Skeletal muscle tissue (tissue), 4 donors: ENCODE results near the gene FBXW8. TPM values are rescaled to one million over a fixed set of nuclear protein-coding genes. Genes with fewer than 3 reads are reported as not detected.

Source experiments
- H3K27ac ChIP-seq: one replicate; pipeline ENCODE4 v1.7.0; 2013; ENCODE audit warnings: mild to moderate bottlenecking, low read depth, low read length, inconsistent platforms
- H3K27me3 ChIP-seq, 3 donors: one replicate each; pipeline ENCODE4 v1.7.0; 2013; ENCODE audit warnings: low read length in 3 of 3; ENCODE audit not compliant: control insufficient read depth in 3 of 3, insufficient read depth in 3 of 3
- H3K36me3 ChIP-seq, 3 donors: one replicate each; pipeline ENCODE4 v1.7.0; 2013; ENCODE audit warnings: low read length in 3 of 3; ENCODE audit not compliant: control insufficient read depth in 3 of 3, insufficient read depth in 3 of 3
- H3K4me1 ChIP-seq, 3 donors: one replicate each; pipeline ENCODE4 v1.7.0; 2013; ENCODE audit warnings: low read length in 3 of 3, mild to moderate bottlenecking in 3 of 3; ENCODE audit not compliant: control insufficient read depth in 3 of 3, insufficient read depth in 3 of 3
- H3K4me3 ChIP-seq, 3 donors: one replicate each; pipeline ENCODE4 v1.7.0; 2013; ENCODE audit warnings: low read length in 3 of 3
- H3K9ac ChIP-seq, 3 donors: one replicate each; pipeline ENCODE4 v1.7.0; 2013; ENCODE audit warnings: low read length in 3 of 3, mild to moderate bottlenecking in 3 of 3, moderate library complexity in 2 of 3, low read depth in 1 of 3
- H3K9me3 ChIP-seq, 3 donors: one replicate each; pipeline ENCODE4 v1.7.0; 2013; ENCODE audit warnings: low read length in 3 of 3; ENCODE audit not compliant: control insufficient read depth in 3 of 3
- total RNA-seq: library from RNA; depleted of rRNA; stranded (reverse); fragments of >200 nt; gene quantifications from one replicate; pipeline ENCODE4 v1.2.3, GENCODE V29; 2014
- donor health status: Osteomylitis.

FBXW8 gene
- total RNA-seq, 1 donor from 2014 or later: 8.9 TPM

DNA sequence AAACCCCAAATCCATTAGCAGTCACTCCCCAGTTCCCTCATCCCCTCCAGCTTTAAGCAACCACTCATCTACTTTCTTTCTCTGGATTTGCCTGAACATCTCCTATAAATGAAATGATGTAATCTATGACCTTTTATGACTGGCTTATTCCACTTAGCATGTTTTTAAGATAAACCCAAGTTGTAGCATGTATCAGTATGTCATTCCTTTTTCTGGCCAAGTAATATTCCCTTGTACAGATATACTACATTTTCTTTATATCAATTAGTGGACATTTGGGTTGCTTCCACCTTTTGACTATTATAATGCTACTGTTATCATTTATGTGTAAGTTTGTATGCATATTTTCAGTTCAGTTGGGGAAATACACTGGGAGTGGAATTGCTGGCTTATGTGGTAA is 105.1 kb downstream of the FBXW8 start:
- no peak overlapping the region for H3K9ac ChIP-seq
- no peak overlapping the region for H3K4me3 ChIP-seq
- no peaks in the 10 kb centered on the region for H3K27me3 ChIP-seq
- H3K4me1 ChIP-seq: no peaks in the 10 kb centered on the region
- H3K27ac ChIP-seq: no peak overlapping the region
- H3K36me3 ChIP-seq: peaks cover 11 to 16% (median 16%) of the 10 kb centered on the region in 3 donors
- peaks cover 0 to 3% (median 2%) of the 10 kb centered on the region in 3 donors for H3K9me3 ChIP-seq

DNA sequence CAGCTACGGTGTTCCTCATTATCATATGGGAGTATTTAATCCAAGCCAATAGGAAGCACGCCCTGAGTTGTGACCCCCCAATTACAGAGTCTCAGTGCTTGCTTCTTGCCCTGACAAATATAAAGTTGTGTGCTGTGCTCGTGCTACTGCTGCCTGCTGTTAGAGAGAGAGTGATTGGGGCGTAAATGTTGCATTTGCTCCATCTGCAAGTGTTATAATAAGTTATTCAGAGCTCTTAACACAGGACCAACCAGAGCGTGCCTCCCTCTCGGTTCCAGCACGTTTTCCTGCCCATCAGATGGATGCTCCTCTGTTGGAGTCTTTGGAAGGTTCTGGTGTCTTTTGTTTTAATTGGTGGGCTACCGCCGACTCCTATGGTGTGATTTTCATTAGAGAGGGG is 107.1 kb downstream of the FBXW8 start:
- Histone ChIP-seq H3K27ac (no peak overlapping the region), H3K9me3 (peaks cover 0 to 3% (median 2%) of the 10 kb centered on the region in 3 donors), H3K36me3 (peaks cover 9 to 18% (median 14%) of the 10 kb centered on the region in 3 donors), H3K27me3 (no peaks in the 10 kb centered on the region), H3K9ac (no peak overlapping the region), H3K4me1 (no peaks in the 10 kb centered on the region), H3K4me3 (no peak overlapping the region)

DNA sequence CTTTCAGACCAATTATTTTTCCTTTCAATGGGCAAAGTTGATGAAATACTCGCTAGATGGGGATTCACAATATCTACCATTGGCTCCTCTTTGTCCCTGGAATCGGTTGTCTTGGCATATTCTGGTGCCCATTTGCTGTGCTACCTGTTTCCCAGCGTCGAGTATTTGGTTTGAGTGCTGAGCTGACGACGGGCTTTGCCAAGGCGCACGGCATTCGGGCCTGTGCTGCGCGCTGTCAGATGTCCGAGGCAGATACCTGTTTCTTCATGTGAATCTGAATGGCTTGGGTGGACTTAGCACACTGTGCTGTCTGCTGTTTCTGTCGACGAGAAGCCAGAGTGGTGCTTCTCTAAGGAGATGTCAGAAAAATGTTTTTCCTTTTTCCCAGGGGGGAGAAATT is 107.5 kb downstream of the FBXW8 start:
- Histone ChIP-seq H3K27ac (no peak overlapping the region), H3K4me3 (no peak overlapping the region), H3K27me3 (no peaks in the 10 kb centered on the region), H3K9me3 (peaks cover 0 to 3% (median 2%) of the 10 kb centered on the region in 3 donors), H3K4me1 (no peaks in the 10 kb centered on the region), H3K9ac (no peak overlapping the region), H3K36me3 (peaks cover 9 to 18% (median 14%) of the 10 kb centered on the region in 3 donors)

DNA sequence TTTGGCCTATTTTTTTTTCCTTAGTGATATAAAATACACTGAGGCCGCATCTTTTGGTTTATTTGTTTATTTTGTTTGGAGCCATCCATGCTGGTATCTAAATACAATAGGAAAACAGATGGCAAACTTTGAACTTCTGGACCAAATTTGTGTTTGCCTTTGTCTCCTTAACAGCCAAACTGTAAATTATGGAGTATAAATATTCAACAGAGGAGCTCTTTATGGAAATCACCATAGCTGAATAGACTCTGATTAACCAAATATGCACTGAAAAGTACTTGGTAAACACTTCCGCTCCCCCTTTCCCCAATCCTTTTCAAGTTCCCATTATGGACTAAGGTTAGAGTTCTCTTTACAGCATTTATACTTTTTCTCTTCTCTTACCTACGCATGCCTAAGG is 107.9 kb downstream of the FBXW8 start:
- Histone ChIP-seq H3K4me3 (no peak overlapping the region), H3K4me1 (no peaks in the 10 kb centered on the region), H3K27me3 (no peaks in the 10 kb centered on the region), H3K9ac (no peak overlapping the region), H3K9me3 (peaks cover 0 to 3% (median 2%) of the 10 kb centered on the region in 3 donors), H3K36me3 (peaks cover 11 to 18% (median 14%) of the 10 kb centered on the region in 3 donors), H3K27ac (no peak overlapping the region)

DNA sequence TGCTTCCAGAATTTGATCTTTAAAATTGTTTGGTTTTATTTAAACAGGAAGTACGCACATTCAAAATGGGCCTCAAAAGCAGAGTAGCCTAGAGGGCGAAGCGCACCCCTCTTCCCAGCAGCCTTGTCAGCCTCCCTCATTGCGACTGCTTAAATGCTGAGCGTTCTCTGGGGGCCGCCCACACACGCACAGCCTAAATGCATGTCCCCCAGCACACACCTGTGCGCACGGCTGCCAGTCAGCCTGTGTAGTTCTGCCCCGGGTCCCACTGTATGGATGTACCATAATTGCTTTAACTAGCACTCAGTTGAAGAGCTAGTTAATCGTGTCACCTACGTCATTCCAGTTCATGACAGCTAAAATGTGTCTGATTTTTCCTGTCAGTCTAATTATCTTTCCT is 109.1 kb downstream of the FBXW8 start:
- no peak overlapping the region for H3K27ac ChIP-seq
- H3K36me3 ChIP-seq: peaks cover 15 to 24% (median 20%) of the 10 kb centered on the region in 3 donors

DNA sequence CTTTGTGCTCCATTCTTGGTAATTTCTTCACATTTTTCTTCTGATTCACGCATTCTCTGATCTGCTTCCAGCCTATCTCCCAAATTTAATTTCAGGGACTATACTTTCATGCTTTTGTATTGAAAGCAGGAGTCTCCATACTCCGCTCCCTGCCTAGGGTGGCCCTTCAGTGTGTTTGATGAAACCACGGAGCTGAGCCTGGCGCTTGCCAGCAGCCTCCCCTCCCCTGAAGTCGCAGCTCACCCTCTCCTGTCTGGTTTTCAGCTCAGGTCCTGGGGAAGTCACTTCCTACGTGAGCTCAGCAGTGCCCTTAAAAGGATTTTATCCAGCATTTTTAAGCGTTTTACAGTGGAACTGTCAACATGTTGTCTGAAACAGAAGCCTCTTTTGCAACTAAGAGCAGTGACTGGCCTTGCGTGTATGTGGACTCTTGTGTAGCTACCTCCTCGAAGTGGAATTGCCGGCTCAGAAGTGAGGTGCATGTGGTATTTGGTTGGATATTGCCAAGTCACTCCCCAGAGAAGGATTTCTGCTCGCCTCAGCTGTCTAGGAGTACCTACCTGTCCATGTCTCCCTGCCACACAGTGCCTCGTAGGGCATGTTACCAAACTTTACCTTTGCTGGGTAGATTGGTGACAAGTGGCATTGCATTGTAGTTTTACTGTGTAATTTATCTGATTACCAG is 109.9 kb downstream of the FBXW8 start:
- no peaks in the 10 kb centered on the region for H3K9me3 ChIP-seq
- H3K4me3 ChIP-seq: no peak overlapping the region
- no peak overlapping the region for H3K27ac ChIP-seq
- no peak overlapping the region for H3K9ac ChIP-seq
- no peaks in the 10 kb centered on the region for H3K27me3 ChIP-seq
- peaks cover under 1 to 4% (median 1%) of the 10 kb centered on the region in 3 donors for H3K4me1 ChIP-seq
- H3K36me3 ChIP-seq: peaks cover 16 to 21% (median 19%) of the 10 kb centered on the region in 3 donors

More for the DNA sequence above, 109.1 kb downstream of the FBXW8 start:
- Histone ChIP-seq H3K4me1 (no peaks in the 10 kb centered on the region), H3K9ac (no peak overlapping the region), H3K9me3 (peaks cover 0 to 3% (median 2%) of the 10 kb centered on the region in 3 donors), H3K4me3 (no peak overlapping the region), H3K27me3 (no peaks in the 10 kb centered on the region)

DNA sequence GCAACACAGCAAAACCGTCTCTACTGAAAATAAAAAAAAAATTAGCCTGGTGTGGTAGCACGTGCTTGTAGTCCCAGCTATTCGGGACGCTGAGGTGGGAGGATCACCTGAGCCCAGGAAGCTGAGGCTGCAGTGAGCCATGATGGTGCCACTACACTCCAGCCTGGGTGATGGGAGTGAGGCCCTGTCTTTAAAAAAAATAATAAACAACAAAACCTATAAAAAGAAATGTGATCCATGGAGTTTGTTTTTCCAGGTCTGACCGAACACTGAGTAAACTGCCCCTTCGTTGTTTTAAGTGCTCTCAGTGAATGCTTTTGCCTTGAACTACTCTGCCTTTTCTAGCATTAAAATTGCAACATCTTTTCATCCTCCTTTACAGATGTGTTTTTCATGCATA is 111.7 kb downstream of the FBXW8 start:
- no peaks in the 10 kb centered on the region for H3K9me3 ChIP-seq
- H3K36me3 ChIP-seq: peaks cover 26 to 32% (median 29%) of the 10 kb centered on the region in 3 donors
- H3K9ac ChIP-seq: no peak overlapping the region

DNA sequence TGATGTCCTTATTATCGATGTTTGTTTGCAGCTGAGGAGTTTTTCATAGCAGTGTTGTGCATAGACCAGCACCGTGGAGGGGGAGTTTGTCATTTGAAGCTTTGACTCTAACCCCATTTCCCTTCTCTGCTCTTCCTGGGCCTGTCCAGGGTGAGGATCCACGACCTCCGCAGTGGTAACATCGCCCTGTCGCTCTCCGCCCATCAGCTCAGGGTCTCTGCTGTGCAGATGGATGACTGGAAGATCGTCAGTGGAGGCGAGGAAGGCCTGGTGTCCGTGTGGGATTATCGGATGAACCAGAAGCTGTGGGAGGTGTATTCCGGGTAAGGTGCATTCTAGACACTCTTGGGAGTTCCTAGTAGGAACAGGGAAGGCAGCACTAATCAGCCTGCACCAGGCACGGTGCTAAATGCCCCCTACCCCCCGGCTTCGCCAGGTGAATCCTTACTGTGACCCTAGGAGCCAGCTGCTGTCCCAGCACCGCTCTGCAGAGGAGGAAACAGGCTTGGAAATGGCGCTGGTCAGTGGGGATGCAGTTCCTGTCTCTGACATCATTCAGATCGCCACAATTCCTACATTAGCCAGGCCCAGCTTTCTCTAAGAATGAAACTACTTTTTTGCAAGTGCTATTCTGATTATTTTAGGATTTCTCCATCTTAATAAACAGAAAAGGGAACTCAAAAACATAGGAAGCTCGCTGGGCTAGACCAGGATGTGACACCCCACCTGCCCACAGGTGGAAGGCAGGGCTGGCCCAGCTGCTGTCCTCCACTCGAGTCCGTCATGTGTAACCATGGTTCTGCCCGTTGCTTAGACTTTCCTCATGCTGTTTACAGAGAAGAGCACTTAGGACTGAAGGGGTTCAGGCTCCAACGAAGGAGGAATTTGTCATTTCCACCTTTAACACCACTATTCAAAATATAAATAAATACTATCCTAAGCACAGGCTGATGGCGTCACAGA is 113.5 kb downstream of the FBXW8 start:
- H3K27ac ChIP-seq: no peak overlapping the region
- H3K36me3 ChIP-seq: peaks cover 40 to 48% (median 43%) of the 10 kb centered on the region in 3 donors

More for the DNA sequence above, 111.7 kb downstream of the FBXW8 start:
- H3K4me1 ChIP-seq: peaks cover 4 to 8% (median 5%) of the 10 kb centered on the region in 3 donors
- no peaks in the 10 kb centered on the region for H3K27me3 ChIP-seq
- H3K4me3 ChIP-seq: no peak overlapping the region
- H3K27ac ChIP-seq: no peak overlapping the region

DNA sequence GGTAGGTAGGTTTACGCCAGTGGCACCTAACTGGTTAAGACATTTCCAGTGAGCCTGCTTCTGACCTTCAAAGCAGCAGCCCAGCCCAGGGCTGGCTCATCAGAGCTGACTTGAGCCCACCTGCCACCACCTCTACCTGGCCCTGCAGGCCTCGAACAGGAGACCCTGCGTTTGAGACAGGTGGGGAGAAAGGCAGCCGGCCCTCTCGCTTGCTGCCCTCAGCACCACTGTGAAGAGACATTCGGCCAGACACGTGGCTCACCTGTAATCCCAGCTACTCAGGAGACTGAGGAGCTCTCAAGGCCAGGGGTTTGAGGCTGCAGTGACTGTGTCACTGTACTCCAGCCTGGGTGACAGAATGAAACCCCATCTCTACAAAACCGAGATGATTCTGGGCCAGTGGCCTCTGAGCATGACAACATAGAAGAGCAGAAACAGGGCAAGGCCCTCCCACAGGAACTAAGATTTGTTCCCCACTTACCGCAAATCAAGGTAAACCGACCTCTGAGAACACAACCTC is 114.3 kb downstream of the FBXW8 start:
- Histone ChIP-seq H3K9ac (no peak overlapping the region), H3K9me3 (no peaks in the 10 kb centered on the region), H3K4me3 (no peak overlapping the region), H3K4me1 (peaks cover 4 to 8% (median 5%) of the 10 kb centered on the region in 3 donors), H3K36me3 (peaks cover 40 to 51% (median 43%) of the 10 kb centered on the region in 3 donors), H3K27ac (no peak overlapping the region), H3K27me3 (no peaks in the 10 kb centered on the region)

More for the DNA sequence above, 113.5 kb downstream of the FBXW8 start:
- Histone ChIP-seq H3K4me3 (no peak overlapping the region), H3K9ac (no peak overlapping the region), H3K27me3 (no peaks in the 10 kb centered on the region), H3K9me3 (no peaks in the 10 kb centered on the region), H3K4me1 (peaks cover 4 to 8% (median 5%) of the 10 kb centered on the region in 3 donors)
